Activated CD8-positive, alpha-beta memory T cell treated with anti-CD3 and anti-CD28 coated beads for 1 hour (primary cell): ENCODE measurements around the gene CDKN2B.

Experiments
- DNase-seq, 2 donors: peaks; one replicate each; pipeline ENCODE4 v3.0.0-alpha.2; 2020; ENCODE audit warnings: low read depth in 1 of 2; ENCODE audit errors: extremely low read depth in 1 of 2

The CDKN2B gene

DNA sequence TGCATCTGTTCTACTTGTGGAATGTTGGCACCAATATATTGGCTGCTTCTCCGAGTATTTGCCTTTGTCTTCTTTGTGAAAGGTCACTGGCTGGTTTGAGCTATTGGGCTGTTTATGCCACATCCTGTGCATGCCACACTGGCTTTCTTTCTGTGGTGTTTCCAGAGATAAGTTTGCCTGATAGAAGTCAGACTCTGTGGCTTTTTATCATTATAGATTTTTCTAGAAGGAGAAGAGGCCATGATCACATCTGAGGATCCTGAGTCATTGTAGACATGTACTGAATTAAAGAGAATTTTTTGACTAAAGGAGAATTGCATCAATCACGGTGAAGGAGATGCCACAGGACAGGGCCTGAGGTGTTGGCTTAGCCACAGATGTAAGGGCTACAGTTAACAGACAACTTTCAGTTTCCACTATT lies 26.5 kb upstream of the CDKN2B start:
- DNase-seq = no peak

- no peak for DNase-seq
These were observed 24.0 kb upstream of the CDKN2B start for GRCh38 chr9:22033012-22033630.

DNA sequence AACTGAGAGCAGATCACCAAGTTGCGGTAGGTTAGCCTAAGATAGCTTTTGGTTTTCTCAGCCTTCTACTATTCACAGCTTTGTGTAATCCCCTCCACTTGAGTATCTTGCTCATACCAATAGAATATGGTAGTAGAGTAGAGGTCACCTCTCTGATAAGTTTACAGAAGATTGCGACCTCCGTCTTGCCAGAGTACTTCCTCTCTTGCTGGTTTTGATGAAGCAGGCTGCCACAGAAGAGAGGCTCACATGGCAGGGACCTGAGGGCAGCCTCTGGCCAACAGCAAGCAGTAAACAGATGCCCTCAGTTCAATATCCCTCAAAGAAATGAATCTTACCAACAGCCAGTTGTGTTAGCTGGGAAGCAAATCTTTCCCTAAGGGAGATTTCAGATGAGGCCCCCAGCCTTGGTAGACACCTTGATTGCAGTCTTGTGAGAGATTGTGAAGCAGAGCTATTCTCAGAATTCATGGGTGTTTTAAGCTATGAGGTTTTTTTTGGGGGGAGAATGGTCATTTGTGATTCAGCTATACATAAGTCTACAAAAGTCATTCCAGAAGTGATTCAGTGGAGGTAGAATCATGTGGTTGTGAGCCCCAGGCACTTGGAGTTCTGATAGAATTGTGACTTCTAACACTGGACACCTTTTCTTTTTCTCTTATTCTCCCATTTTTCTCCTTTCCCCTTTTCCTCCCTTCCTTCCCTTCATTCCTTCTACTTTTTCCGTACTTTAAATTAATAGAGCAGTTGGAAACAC lies 22.7 kb upstream of the CDKN2B start:
- DNase-seq = no peak

- no peak for DNase-seq
These were observed 21.0 kb upstream of the CDKN2B start for GRCh38 chr9:22030101-22030598.

- no peak for DNase-seq
These were observed 20.1 kb upstream of the CDKN2B start for GRCh38 chr9:22029231-22029630.

DNA sequence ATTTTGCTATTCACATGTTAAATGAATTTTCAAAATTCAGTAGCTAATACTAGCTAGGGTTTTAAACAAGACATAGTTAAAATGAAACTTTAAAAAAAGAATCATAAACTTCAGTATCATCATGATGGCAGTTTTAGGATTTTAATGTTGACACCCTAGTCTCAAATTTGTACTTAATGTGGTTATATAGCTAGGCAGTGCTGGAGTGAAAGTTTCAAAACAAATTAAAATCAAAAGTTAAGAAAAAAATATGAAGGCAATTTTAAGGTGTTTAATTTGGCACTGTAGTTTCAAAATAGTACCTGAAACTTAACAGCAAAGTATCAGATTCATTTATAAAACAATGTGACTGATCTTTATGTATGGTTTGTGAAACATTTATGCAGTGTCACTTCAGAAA lies 19.3 kb upstream of the CDKN2B start:
- DNase-seq = no peak

GRCh38 chr9:22026696-22027095 lies 17.6 kb upstream of the CDKN2B start:
- no peak for DNase-seq

- DNase-seq = no peak
These were observed 13.3 kb upstream of the CDKN2B start for GRCh38 chr9:22022396-22022795.

GRCh38 chr9:22010866-22011625 lies 1.9 kb upstream of the CDKN2B start:
- DNase-seq = no peak

DNA sequence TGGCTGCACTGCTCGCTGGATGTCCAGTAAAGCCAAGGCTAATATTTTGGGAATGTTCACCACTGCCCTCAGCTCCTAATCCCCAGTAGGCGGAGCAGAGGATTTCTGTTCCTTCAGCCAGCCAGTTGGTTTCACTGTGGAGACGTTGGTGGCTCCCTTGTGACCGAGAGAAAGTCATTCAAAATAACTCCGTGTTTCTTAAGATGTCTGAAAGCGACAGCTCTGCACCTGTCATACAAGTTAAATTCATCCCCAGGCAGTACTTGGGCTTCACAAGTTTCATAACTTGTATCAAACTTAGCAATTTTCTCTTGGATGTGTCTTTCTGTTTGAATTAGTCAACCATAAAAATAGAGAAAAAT lies 382 bp upstream of the CDKN2B start:
- DNase-seq = no peak

DNA sequence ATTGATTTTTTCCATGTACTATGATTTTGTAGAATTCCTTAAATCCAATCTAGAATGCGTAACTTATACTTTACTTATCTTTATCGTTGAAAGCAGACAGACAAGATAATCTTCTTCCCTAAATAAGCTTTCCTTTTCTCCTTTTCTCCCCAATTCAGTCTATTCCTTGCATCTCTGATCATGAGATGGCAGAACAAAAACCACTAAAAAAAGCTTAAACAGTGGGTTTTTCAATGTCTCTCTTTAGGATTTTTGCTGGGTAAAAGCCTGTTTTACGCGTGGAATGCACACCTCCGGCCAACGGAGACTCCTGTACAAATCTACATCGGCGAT lies 755 bp downstream of the CDKN2B start:
- DNase-seq = no peak

DNA sequence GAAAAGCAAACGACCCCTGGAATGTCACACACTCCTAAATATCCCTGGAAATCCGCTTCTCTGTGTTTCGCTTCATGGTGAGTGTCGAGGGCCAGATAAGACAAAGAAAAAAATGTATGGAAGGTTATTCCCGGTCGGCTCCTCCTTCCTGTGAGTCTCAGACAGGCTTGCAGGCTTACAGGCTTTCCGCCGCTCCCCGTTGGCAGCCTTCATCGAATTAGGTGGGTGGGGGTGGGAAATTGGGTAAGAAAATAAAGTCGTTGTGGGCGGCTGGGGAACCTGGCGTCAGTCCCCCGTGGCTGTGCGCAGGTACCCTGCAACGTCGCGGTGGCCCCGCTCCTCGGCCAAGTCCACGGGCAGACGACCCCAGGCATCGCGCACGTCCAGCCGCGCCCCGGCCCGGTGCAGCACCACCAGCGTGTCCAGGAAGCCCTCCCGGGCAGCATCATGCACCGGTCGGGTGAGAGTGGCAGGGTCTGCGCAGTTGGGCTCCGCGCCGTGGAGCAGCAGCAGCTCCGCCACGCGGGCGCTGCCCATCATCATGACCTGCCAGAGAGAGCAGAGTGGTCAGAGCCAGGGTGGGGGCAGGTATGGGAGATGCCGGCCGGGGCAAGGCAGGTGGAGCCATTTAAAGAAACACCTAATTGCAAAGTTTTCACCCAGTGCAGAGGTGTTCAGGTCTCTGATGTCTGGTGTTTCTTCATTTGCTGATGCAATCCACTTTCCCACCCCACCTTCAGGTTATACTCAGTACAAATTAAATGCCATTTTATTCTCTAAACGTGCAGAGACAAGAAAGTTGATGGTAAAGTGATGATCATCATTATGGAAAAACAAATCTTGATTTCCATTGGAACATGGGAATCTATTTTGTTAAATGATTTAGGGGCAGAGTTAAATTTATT lies 3.2 kb downstream of the CDKN2B start:
- no peak for DNase-seq

GRCh38 chr9:22005021-22005701 lies 3.9 kb downstream of the CDKN2B start:
- DNase-seq = no peak

- no peak for DNase-seq
These were observed 7.1 kb downstream of the CDKN2B start for GRCh38 chr9:22002038-22002437.

- no peak for DNase-seq
These were observed 11.1 kb downstream of the CDKN2B start for GRCh38 chr9:21998026-21998425.

GRCh38 chr9:21997480-21997879 lies 11.6 kb downstream of the CDKN2B start:
- DNase-seq = no peak

- no peak for DNase-seq
These were observed 12.2 kb downstream of the CDKN2B start for GRCh38 chr9:21996858-21997257.

DNA sequence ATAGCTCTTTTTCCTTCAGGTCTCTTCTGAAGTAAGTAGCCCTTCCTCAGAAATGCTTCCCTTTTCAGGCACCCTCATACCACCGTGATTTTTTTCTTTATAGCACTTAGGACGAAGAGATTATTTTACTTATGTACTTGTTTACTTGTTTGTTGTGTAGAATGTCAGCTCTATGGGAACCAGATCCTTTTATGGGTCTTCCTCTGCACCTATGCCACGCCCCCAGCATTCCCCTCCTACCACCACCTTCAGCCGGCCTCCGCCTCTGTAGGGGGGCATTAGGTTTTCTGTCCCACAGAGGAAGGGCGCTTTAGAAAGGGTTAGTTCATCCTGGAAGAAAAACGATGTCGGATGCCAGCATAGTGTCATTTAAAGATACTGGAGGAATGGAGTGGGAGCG lies 12.7 kb downstream of the CDKN2B start:
- no peak for DNase-seq

DNA sequence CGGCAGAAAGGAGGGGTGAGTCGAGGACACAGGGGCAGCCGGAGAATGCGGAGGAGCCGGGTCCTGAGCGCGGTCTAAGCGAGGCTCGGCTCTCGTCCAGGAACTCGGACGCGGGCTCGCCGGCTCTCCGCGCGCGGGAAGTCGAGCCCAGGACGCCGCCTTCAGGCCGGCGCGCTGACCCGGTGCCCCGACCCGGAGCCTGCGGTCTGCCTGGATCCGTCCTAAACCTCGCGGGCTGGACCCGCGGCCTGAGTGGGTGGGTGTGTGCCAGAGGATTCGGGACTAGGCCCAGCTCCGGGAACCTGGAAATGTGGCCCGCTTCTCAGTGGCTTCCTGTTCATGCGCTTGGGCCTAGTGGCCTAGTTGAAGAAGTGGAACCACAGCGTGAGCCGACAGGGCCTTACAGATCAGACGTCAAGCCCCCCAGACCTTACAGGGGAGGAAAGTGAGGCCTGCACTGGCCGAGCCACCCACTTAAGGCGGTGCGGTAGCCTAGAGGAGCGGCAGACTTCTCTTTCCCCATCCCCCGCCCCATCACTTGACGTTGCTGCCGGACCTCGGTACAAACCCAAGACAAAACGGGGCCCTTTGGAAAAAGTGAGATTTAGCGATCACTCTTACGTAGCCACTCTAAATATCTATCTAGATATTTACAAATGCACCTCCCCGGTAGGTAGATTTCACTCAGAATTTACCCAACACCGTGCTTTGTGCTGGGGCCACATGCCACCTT lies 13.3 kb downstream of the CDKN2B start:
- no peak for DNase-seq
